Loucy (cell line): ENCODE measurements around the gene SLC9A2.

Source experiments
- EZH2phosphoT487 ChIP-seq: fragments of 200-600 bp; IDR thresholded peaks from 2 replicates; pipeline ENCODE4 v1.6.1; 2018; ENCODE audit warnings: antibody characterized with exemption, mild to moderate bottlenecking, moderate library complexity, borderline replicate concordance
- TF ChIP-seq, protein P1 (sequence below): fragments of 200-600 bp; sonication (generic); conservative IDR thresholded peaks from 2 replicates; pipeline ENCODE4 v1.5.1; 2014; ENCODE audit warnings: mild to moderate bottlenecking, antibody characterized with exemption, low read length

DNA sequence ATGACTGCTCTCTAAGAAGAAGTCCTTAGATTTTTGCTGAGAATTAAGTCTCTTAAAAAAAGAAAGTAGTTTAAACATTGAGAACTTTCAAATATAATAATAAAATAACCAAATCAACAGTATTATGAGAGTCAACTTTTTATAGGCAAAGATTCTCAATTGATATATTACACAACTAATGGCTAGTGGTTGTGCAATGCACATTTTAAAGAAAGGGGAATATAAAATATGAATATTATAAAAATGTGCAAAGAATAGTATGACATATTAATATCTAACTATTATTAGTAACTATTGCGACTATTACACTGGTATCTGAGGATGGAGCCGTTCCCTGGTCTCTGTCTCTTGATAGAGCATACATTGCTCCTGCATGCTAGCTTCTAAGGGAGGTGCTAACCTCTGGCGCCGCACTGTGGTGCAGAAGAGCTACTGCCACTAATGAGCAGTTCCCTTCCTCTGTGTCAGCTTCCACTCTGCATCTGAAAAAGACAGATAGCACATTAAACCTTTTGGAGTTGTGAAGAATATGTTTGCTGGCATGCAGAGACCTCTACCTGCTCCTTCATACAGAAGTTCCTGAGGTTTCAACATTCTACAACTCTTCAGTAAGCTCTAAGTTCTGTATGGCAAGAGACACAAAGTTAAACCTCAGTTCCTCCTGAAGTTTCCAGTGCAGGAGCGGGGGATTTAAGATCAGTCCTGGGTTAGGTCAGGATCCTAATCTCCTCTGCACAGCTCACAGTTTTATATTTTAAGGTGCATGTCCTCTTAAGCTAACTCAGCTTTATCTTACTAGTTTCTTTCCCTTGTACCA, 3.5 kb upstream of the SLC9A2 start:
- TF ChIP-seq, protein P1, sequence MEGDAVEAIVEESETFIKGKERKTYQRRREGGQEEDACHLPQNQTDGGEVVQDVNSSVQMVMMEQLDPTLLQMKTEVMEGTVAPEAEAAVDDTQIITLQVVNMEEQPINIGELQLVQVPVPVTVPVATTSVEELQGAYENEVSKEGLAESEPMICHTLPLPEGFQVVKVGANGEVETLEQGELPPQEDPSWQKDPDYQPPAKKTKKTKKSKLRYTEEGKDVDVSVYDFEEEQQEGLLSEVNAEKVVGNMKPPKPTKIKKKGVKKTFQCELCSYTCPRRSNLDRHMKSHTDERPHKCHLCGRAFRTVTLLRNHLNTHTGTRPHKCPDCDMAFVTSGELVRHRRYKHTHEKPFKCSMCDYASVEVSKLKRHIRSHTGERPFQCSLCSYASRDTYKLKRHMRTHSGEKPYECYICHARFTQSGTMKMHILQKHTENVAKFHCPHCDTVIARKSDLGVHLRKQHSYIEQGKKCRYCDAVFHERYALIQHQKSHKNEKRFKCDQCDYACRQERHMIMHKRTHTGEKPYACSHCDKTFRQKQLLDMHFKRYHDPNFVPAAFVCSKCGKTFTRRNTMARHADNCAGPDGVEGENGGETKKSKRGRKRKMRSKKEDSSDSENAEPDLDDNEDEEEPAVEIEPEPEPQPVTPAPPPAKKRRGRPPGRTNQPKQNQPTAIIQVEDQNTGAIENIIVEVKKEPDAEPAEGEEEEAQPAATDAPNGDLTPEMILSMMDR, result peak; percentile 93
- TF ChIP-seq EZH2phosphoT487, result no peak
